Epithelial cell of esophagus (primary cell): ENCODE measurements around the gene FAM171A2.

ENCODE experiments used
- DNase-seq: peaks from one replicate; pipeline ENCODE4 v3.0.0; 2010; ENCODE audit warnings: low read depth
- H3K4me3 ChIP-seq: 2 replicates; pipeline ENCODE4 v1.5.1; 2011; ENCODE audit warnings: mild to moderate bottlenecking, low read length, control low read depth
- CTCF ChIP-seq: IDR thresholded peaks from 2 replicates; pipeline ENCODE4 v1.5.1; 2011; ENCODE audit warnings: low read depth, mild to moderate bottlenecking, low read length, control low read depth, inconsistent platforms; ENCODE audit not compliant: insufficient read depth; ENCODE audit errors: missing control alignments

FAM171A2 gene

GRCh38 chr17:44321246-44322120, 42.2 kb downstream of the FAM171A2 start:
- DNase-seq = no peak
- no peak overlapping the region for H3K4me3 ChIP-seq
- TF ChIP-seq CTCF = no peak

DNA sequence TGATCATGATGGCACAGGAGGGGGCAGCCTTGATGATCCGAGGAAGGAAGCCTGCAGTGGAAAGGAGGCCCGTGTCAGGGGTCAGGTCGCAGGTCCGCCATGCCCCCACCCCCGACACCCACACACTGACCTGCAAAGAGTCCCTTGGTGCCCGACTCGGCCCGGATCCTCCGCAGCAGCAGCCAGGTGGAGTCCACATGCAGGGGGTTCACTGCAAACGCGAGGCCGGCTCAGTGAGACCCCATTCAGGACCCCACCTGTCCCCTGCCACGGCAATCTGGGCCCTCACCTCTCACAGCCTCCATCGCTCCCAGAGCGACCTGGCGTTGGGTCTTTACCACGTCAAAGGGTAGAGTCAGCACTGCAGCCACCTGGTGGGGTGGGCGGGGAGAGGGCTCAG, 43.6 kb downstream of the FAM171A2 start:
- no peak overlapping the region for H3K4me3 ChIP-seq
- TF ChIP-seq CTCF = no peak
- DNase-seq = no peak

DNA sequence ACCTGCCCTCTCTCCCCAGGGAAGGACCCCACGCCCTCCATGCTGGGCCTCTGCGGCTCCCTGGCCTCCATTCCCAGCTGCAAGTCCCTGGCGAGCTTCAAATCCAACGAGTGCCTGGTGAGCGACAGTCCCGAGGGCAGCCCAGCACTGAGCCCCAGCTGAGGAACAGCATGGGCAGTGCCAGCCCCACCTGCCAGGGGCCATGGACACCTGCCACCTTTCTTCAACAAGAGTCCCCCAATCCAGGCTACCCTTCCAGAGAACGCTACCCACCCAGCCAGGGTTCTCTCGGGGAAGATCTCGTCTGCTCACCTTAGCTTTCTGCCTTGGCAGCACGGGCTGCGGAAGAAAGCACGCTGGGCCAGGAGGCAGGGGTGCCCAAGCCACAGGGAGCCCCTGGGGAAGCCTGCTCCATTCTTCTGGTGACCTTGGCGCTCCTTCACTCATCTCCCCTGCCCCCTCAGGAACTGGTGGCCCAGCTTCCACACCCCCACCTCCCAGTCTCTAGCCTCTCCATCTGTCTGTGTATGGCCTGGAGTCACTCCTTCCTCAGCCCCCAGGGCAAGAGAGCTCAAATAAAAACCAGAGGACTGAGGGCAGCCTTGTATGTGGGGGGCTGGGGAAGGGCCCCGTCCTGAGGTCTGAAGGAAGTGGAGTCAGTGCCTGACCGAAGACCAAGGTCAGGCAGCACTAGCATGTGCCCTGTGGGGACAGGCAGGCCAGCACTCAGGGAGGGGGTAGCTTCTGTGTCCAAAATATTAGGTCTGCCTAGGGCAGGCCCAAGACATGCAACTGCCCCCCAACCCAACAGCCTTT, 45.4 kb downstream of the FAM171A2 start:
- no peak overlapping the region for H3K4me3 ChIP-seq
- TF ChIP-seq CTCF = no peak
- DNase-seq = no peak

DNA sequence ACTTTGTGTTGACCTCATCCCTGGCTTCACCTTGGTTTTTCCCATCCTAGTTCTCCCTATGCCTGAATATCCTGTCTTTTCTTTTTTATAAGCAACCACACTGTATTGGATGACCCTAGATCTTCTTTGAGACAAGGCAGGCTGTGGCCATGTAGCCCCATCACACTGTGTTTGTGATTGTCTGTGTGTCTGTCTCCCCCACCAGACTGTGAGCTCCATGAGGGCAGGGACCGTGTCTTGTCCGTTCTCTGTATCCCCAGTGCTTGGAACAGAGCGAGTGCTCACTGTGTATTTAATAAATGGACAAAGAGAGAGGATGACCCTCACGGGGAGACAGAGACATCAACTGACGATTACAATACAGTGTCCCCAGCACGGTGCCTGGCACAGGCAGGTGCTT, 46.1 kb downstream of the FAM171A2 start:
- TF ChIP-seq CTCF = no peak
- no peak overlapping the region for H3K4me3 ChIP-seq
- DNase-seq = no peak

- peak overlapping the region; percentile 13 for H3K4me3 ChIP-seq
- TF ChIP-seq CTCF = no peak
- DNase-seq = no peak
Measured at GRCh38 chr17:44315760-44316731, 47.6 kb downstream of the FAM171A2 start.

GRCh38 chr17:44314869-44315661, 48.6 kb downstream of the FAM171A2 start:
- DNase-seq = peak; percentile 72
- no peak for TF ChIP-seq CTCF
- peak overlapping the region; percentile 36 for H3K4me3 ChIP-seq
